Stimulated activated CD8-positive, alpha-beta memory T cell treated with anti-CD3 and anti-CD28 coated beads, Interleukin-7, amount 100 ng/mL, for 48 hours (primary cell): ENCODE results near the gene RNF149.
"Not testable (repeated sequence)": the region's sequence is repeated elsewhere in the genome, so short reads cannot be mapped to it uniquely, and the experiment has no call there.

ENCODE experiments used
- DNase-seq, 2 donors: peaks; one replicate each; pipeline ENCODE4 v3.0.0-alpha.2; 2020; ENCODE audit warnings: low read depth in 1 of 2; ENCODE audit errors: extremely low read depth in 1 of 2

Gene RNF149

DNA sequence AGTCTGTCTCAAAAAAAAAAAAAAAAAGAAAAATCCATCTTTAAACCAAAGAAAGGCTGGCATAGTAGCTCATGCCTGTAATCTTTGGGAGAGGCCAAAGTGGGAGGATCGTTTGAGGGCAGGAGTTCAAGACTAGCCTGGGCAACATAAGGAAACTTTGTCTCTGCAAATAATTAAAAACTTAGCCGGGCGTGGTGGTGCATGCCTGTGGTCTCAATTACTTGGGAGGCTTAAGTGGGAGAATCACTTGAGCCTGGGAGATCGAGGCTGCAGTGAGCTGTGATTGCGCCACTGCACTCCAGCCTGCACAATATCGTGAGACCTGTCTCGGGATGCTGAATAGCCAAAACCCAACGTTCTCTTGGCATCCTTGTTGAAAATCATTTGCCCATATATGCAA lies 49.7 kb downstream of the RNF149 start:
- no peak for DNase-seq

DNA sequence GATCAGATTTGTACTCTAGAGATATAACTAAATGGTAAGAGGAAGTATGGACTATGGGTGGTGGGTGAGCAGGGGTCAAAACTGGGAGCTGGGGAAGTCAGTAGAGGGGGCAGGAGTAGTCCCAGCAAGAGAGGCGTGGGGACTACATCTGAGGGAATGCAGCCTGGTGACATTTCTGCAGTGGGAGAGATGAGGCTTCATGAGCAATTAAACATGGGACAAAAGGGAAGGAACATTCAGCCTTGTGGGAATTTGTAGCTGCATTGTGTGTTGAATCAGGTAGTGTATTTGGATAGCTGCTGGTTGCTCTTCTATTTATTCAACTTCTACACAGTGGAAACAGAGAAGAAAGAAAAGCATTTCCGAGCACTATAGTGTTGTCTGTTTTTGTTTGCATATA lies 52.2 kb downstream of the RNF149 start:
- no peak for DNase-seq

DNA sequence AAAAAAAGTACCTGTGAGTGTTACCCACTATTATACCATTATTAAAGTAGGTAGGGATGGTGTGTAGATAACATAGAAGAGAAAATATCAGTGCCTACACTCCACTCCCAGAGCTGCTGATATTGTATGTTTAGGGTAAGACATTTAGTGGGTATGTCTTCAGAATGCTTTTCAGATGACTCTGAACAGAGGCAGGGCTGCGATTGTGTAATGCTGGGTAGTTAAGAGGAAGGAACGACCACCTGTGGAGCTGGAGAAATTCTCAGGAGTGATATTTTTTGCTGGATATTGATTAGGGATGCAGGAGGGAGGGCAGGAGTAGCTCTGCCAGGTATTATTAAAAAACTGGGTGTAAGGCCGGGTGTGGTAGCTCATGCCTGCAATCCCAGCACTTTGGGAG lies 53.0 kb downstream of the RNF149 start:
- no peak for DNase-seq

DNA sequence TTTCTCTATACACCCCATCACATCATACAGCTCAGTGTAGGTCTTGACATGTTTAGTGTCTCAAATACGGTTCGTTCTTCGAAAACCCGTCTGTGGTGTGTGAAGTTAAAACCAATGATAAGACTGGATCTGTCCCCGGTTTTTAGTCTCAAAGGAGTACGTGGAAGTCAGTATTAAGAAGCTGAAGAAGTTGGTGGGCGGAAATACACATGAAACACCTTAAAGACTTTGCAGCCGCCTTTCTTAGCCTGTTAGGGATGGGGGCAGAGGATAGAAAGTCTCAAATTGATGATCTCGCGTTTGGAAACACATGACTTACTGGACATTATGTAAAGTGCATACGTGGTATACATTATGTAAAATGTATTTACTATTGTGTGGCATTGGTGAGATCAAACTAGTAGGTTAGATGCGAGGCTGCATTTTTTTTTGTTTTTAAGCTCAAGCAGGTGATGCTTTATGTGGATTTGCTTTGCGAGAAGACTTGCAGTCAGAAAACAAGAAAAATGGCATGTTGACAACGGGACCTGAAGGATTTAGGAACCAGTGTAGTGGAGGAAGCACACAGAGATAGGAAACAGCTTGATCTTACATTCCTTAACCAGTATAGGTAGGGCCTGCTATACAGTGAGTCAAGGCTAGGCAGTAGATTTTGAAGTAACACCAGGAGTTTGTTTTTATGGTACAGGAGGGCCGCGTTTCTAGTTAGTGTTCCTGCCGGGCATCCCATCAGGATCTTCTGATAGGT lies 54.6 kb downstream of the RNF149 start:
- DNase-seq: no peak

DNA sequence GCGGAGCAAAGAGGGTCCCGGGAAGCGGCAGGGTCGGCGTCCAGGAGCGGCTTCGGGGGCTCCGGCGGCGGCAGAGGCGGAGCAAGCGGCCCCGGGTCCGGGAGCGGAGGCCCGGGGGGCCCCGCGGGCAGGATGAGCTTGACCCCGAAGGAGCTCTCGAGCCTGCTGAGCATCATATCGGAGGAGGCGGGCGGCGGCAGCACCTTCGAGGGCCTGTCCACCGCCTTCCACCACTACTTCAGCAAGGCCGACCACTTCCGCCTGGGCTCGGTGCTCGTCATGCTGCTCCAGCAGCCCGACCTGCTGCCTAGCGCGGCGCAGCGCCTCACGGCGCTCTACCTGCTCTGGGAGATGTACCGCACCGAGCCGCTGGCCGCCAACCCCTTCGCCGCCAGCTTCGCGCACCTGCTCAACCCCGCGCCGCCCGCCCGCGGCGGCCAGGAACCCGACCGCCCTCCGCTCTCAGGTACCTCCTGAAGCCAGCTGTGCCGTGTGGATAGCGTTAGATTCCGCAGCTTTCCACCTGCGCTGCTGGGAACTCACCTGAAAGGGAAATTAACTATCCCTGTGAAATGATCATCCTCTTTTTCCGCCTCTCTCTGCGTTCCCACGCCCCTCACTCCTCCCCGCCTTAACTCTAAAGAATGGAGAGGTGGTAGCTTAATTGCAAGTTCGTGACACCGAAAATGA lies 55.3 kb downstream of the RNF149 start:
- peak; percentile 38 to 56 for DNase-seq

DNA sequence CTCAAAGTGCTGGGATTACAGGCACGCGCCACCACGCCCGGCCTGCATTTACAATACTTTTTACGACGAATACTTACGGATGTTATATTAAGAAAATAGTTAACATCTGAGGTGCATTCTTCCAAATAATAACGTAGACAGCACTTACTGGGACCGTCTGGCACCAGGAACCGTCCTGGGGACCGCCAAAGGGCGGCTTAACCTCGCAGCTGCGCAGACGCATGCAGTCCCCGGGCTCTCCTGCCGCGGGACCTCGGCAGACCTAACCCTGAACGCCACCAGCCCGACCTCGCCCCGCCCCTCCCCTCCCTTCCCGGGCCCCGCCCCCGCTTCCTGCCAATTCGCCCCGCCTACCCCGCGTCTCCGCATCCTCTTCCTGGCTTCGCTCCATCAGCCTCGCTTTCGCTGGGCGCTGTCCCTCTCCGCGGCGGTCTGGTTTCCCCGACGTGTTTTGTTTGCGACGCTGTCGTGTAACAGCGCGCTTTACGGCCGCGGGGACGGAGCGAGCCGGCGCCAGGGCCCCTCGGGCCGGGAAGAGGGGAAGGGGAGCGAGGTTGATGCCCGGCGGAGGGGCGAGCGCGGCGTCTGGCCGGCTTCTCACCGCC lies 56.0 kb downstream of the RNF149 start, which contains the start of gene CNOT11:
TSS of gene CNOT11 (plus strand) at position 479 of the 605 bp plus-strand sequence. CDS start at position 558, 79 bp downstream.
- DNase-seq: peak; percentile 96 to 97

DNA sequence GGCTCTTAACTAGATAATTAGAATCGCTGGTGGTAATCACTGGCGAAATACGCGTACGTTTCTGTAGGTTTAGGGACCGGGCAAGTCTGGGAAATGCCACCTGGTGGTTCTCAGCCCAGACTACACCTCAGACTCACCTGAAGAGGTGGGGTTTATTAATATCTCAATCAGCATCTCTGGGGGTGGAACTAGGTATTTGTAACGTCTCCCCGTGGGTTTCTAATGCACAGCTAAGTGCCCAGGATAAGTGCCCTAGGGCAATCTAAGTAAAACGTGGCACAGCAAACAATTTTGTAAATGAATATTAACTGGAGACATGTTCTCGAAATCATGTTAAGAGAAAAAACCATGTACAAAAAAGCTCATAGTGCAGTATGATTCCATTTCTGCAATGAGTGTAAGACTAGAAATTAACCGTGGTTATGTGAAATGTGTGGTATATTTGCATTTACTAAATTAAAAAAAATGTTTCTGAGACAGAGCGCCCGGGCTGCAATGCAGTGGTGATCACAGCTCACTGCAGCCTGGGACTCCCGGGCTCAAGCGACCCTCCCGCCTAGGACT lies 56.6 kb downstream of the RNF149 start:
- DNase-seq: no peak

DNA sequence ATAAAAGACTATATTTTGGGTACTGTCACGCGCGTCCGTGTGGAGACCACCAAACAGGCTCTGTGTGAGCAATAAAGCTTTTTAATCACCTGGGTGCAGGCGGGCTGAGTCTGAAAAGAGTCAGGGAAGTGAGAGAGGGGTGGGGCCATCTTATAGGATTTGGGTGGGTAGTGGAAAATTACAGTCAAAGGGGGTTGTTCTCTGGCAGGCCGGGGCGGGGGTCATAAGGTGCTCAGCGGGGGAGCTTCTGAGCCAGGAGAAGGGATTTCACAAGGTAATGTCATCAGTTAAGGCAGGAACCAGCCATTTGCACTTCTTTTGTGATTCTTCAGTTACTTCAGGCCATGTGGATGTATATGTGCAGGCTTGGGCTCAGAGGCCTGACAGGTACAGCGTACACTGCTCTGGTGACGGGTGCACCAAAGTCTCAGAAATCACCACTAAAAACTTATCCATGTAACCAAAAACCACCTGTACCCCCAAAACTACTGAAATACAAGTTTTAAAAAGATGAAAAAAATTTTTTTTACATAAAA lies 57.2 kb downstream of the RNF149 start:
- DNase-seq: not testable (repeated sequence)

DNA sequence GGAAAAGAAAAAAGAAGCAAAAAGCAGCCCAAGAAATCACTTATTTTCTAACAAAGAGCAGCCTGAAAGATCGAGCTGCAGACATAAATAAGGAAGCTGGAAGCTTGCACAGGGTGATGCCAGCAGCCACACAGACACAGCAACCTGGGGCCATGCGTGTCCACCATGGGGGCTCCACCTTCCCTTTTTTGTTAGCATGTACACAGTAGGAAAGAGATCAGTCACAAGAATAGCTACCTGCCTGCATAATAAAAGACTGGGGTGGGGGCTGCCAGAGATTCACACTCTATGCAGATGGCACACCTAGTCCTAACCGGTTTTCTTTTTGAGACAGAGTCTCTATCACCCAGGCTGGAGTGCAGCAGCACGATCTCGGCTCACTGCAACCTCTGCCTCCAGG lies 58.7 kb downstream of the RNF149 start:
- no peak for DNase-seq

DNA sequence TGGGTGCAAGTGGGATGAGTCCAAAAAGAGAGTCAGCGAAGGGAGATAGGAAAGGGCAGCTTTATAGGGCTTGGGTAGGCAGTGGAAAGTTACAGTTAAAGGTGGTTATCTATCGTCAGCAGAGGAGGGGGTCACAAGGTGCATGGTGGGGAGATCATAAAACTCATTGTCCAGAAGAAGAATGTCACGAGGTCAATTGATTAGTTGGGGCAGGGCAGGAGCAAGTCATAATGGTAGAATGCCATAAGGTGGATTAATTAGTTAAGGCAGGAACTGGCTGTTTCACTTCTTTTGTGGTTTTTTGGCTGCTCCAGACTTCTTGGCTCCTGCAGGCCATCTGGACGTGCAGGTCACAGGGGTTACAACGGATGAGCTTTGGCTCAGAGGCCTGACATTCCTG lies 59.7 kb downstream of the RNF149 start:
- DNase-seq: not testable (repeated sequence)

DNA sequence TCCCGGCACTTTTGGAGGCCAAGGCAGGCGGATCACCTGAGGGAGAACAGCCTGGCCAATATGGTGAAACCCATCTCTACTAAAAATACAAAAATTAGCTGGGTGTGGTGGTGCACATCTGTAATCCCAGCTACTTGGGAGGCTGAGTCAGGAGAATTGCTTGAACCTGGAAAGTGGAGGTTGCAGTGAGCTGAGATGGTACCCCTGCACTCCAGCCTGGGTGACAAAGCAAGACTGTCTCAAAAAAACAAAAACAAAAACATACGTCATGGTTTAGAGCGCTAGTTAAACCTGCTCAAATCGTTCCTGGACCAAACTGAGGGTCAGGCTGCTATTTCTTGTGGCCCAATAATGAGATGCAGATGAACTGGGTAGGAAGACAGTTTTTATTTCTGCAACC lies 63.0 kb downstream of the RNF149 start:
- not testable (repeated sequence) for DNase-seq

DNA sequence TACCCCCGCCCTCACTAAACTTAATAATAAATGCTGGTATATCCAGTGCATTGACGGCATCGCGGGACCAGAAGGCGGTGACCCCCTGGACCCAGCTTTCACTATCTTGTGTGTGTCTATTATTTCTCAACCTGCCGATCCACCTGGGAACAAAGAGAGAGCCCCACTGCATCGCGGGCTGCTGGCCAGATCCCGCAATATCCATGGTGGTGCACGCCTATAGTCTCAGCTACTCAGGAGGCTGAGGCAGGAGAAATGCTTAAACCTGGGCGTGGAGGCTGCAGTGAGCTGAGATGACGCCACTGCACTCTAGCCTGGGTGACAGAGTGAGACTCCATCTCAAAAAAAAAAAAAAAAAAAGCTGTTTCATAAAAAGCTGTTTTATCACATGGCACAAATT lies 63.6 kb downstream of the RNF149 start:
- not testable (repeated sequence) for DNase-seq

DNA sequence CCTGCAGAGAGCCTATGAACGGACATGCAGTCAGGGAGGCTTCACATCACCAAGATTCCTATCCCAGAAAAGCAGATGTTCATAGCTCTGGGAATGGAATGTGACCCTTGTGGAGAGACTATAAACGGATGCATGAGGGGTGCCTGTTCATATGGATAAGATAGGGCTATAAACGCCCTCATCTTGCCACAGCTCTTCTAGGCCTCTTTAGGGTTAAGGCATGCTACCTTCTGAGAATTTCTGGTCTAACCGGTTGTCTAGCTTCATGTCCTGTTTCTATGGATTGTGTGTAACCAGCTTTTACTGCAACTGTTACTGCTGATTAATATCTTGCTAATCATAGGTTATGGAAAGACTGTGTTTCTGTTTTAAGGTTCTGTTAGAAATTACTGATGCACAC lies 64.1 kb downstream of the RNF149 start:
- DNase-seq: not testable (repeated sequence)

DNA sequence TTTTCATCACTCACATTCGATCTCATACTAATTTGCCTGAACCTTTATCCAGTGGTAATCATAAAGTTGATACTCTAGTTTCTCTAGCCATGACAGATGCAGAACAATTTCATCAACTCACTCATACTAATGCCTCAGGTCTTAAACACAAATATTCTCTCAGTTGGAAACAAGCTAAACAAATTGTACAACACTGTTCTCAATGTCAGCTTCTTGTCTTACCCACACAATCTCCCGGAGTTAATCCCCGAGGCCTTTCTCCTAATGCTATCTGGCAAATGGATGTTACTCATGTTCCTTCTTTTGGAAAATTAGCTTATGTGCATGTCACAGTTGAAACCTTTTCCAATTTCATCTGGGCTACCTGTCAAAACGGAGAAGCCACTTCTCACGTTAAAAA lies 67.3 kb downstream of the RNF149 start:
- DNase-seq: no peak

DNA sequence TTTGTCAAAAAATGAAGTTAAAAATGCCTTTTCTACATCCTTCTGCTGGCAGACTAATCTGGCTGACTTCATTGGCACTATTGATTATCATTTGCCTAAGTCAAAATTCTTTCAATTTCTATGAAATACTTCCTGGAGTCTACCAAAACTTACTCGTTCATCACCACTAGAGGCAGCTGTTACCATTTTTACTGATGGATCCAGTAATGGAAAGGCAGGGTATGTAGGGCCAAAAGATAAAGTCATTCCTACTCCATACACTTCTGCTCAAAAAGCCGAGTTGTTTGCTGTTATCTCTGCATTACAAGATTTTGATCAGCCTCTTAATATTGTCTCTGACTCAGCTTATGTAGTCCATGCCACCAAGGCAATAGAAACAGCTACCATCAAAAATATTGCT lies 67.8 kb downstream of the RNF149 start:
- not testable (repeated sequence) for DNase-seq

DNA sequence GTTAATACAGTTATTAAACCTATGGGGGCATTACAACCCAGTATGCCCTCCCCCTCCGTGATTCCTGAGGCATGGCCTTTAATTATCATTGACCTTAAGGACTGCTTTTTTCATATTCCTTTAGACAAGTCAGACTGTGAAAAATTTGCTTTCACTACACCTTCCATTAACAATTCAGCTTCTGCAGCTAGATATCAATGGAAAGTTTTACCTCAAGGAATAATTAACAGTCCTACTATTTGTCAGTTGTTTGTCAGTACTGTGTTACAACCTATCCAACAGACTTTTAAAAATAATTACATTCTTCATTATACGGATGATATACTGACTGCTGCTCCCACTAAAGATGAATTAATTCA lies 68.8 kb downstream of the RNF149 start:
- not testable (repeated sequence) for DNase-seq

DNA sequence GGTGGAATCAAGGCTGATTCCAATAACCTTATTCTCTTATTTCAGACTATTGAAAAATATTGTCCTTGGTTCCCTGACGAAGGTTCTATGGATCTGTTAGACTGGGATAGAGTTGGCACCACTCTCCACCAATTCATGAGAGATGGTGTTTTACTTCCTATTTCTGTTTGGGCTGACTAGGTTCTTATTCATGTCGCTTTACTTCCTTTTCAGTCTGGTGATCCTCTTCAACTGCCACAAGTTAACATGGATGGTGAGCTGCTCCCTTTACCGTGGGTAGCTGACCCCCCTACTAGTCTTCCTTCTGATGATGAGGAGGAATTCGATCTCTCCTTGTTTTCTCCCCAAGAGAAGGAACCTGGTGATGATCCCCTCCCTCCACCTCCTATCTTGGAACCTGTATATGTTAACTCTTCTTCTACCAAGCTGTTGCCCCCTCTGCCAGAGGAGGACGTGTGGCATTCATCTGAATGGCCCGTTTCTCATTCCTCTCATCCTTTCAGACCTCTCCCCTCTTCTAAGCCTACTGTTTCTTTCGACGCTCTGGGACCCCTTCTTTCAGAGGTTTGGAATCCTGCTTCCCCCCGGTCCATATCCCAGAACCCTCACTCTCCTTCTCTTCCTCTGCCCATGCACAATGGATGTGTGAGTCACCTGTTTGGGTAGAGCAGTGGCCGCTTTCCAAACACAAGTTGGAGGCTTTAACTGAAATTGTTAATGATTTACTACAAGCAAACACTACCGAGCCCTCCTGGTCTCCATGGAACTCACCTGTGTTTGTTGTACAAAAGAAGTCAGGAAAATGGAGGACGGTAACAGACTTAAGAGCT lies 69.4 kb downstream of the RNF149 start:
- DNase-seq: no peak

DNA sequence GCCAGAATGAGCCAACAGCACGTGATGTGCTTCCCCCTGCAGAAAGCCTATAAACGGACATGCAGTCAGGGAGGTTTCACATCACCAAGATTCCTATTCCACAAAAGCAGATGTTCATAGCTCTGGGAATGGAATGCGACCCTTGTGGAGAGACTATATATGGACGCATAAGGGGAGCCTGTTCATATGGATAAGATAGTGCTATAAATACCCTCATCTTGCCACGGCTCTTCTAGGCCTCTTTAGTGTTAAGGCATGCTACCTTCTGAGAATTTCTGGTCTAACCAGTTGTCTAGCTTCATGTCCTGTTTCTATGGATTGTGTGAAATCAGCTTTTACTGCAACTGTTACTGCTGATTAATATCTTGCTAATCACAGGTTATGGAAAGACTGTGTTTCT lies 70.6 kb downstream of the RNF149 start:
- not testable (repeated sequence) for DNase-seq

DNA sequence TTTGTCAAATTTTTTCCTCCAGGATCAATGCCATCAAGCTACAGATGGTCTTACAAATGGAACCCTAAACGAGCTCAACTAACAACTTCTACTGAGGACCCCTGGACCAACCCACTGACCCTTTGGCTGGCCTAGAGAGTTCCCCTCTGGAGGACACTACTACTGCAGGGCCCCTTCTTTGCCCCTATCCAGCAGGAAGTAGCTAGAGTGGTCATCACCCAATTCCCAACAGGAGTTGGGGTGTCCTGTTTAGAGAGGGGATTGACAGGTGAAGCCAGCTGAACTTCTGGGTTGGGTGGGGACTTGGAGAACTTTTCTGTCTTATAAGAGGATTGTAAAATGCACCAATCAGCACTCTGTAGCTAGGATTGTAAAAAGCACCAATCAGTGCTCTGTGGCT lies 72.5 kb downstream of the RNF149 start:
- not testable (repeated sequence) for DNase-seq

DNA sequence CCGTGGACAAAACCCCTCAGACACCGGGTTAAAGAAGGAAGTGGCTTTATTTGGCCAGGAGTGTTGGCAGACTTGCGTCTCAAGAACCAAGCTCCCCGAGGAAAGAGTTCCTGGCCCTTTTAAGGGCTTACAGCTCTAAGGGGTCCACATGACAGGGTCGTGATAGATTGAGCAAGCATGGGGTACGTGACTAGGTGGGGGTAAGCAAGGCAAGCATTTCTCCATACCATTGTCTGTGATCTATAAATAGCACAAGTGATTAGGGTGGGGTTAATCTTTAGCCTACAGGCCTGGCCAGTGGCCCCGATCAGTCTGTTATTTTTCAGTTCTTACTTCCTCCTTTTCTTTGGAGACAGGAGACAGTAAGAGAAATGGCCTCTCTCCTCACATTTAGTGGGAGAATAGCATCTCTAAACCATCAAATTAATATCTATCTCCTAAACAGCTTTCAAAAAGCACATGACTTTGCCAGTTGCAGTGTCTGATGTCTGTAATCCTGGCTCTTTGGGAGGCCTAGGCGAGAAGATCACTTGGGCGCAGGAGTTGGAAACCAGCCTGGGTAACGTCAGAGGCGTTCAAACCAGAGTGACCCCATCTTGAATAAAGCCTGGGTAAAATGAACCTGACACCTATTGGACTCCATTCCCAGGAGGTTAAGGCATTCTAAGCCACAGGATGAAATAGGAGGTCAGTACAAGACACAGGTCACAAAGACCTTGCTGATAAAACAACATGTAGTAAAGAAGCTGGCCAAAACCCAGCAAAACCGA lies 74.1 kb downstream of the RNF149 start:
- DNase-seq: no peak
